Measurements from ENCODE around the gene COL26A1.
"Not testable (repeated sequence)": the region's sequence is repeated elsewhere in the genome, so short reads cannot be mapped to it uniquely, and the experiment has no call there.

Gene COL26A1

DNA sequence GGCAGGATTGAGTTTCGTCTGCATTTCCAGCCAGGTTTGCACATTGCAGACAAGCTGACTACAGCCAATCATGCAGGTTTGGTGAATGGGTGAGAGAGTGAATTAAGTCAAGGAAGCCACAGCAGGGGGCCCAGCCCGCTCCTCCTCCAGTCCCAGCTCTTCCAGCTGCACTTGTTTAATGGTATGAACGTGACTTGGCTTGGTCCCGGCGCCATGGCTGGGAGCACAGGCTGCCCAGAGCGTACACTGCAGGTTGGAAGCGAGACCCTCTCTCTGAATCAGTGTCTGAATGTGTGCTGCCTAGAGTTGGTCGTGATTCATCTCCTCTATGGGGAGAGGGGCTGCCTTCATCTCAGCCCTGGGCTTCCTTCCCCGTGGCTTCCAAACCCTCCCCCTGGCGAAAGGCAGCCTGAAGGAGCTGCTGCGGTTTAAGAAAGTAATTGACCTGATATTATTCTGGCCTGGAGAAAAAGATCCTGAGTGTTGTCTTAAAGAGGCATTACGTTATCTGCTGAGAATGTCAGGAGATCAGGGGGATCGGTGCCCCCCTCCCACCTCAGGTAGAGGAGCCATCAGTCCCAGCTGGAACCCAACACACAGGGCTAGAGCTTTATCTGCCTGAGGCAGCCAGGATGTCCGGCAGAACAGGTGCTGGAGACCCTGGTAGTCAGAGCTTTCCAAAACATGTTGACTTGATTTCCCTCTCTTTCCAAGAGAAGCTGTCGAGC lies 132.1 kb downstream of the COL26A1 start:
- Histone ChIP-seq H3K4me3 (ENCODE audit: low read depth, low read length) (no peak overlapping the region), H3K27me3 (ENCODE audit: insufficient read depth, low read depth, severe bottlenecking) (no peaks in the 10 kb centered on the region), H3K27ac (no peak overlapping the region), H3K9me3 (ENCODE audit: severe bottlenecking) (no peaks in the 10 kb centered on the region), H3K36me3 (no peaks in the 10 kb centered on the region)
- no peak for DNase-seq
- TF ChIP-seq, protein P1, sequence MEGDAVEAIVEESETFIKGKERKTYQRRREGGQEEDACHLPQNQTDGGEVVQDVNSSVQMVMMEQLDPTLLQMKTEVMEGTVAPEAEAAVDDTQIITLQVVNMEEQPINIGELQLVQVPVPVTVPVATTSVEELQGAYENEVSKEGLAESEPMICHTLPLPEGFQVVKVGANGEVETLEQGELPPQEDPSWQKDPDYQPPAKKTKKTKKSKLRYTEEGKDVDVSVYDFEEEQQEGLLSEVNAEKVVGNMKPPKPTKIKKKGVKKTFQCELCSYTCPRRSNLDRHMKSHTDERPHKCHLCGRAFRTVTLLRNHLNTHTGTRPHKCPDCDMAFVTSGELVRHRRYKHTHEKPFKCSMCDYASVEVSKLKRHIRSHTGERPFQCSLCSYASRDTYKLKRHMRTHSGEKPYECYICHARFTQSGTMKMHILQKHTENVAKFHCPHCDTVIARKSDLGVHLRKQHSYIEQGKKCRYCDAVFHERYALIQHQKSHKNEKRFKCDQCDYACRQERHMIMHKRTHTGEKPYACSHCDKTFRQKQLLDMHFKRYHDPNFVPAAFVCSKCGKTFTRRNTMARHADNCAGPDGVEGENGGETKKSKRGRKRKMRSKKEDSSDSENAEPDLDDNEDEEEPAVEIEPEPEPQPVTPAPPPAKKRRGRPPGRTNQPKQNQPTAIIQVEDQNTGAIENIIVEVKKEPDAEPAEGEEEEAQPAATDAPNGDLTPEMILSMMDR (IDR thresholded peaks at IDR 0.05; ENCODE audit: low read depth, low read length), result no peak

DNA sequence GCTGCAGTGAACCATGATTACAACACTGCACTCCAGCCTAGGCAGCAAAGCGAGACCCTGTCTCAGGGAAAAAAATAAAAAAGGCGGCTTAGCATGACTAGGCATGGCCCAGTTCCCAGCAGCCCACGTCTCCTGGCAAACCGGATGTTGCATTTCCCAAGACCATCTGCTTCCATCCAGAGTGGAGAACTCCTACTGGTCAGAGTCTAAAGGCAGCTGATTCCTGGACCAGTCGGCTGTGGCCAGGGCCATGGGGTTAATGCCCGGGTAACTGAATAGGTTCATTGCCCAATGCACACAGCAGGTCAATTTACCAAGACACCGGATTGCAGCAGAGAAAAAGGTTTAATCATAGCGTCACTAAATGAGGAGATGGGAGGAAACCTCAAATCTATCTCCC lies 133.3 kb downstream of the COL26A1 start:
- Histone ChIP-seq H3K4me3 (ENCODE audit: low read depth, low read length) (no peak overlapping the region), H3K27me3 (ENCODE audit: insufficient read depth, low read depth, severe bottlenecking) (no peaks in the 10 kb centered on the region), H3K27ac (no peak overlapping the region), H3K9me3 (ENCODE audit: severe bottlenecking) (no peaks in the 10 kb centered on the region), H3K36me3 (no peaks in the 10 kb centered on the region)
- TF ChIP-seq, protein P1 (IDR thresholded peaks at IDR 0.05; ENCODE audit: low read depth, low read length), result no peak
- no peak for DNase-seq

DNA sequence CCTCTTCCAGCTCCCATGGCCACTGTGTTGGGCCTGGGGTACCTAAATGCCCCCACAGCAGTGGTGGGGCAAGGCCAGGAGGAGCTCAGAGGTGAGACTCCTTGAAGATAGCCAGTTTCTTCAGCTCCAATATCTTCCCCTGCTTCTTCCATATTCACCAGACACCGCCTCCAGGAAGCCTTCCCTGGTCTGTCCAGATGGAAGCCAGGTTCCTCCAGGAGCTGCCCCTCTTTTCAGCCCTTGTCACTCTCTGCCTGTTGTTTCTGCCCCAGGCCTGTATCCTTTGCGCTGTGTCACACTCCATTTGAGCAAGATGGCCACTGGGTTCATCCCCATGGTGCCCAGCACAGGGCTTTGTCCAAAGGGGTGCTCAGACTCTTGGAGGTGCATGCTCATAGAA lies 138.7 kb downstream of the COL26A1 start:
- TF ChIP-seq, protein P1 (IDR thresholded peaks at IDR 0.05; ENCODE audit: low read depth, low read length), result no peak
- no peak overlapping the region for H3K27ac ChIP-seq
- H3K9me3 ChIP-seq (ENCODE audit: severe bottlenecking), result no peaks in the 10 kb centered on the region
- H3K27me3 ChIP-seq (ENCODE audit: insufficient read depth, low read depth, severe bottlenecking), result no peaks in the 10 kb centered on the region
- H3K36me3 ChIP-seq, result no peaks in the 10 kb centered on the region
- DNase-seq, result no peak
- no peak overlapping the region for H3K4me3 ChIP-seq (ENCODE audit: low read depth, low read length)

DNA sequence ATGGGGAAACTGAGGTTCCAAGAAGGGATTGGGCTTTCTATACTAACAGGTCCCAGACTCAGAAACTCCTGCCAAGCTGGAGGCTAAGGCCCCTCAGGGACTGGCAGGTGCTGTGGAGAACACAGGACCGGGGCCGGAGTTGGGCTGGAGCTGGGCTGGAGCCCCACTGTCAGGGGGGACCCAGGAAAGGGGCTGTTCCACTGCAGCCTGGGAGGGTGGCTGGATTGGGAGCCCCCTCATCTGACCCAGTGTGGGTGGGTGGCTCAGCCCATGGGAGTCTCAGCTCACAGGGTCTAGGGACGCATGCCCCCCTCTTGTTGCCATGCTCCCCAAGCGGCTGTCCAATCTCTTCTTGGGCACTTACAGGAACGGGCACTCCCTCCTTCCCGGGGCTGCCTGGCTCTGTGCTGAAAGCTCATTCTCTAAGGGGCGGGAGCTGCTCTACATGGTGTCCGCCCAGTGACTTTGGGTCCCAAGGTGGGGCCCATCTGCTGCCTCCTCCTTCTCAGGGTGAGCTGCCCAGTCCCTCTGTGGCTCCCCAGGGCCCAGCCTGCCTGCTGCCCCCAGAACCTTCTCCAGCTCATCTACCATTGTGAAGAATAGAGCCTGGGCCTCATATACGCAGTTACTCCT lies 139.9 kb downstream of the COL26A1 start:
- no peak for DNase-seq
- Histone ChIP-seq H3K4me3 (ENCODE audit: low read depth, low read length) (no peak overlapping the region), H3K27me3 (ENCODE audit: insufficient read depth, low read depth, severe bottlenecking) (no peaks in the 10 kb centered on the region), H3K9me3 (ENCODE audit: severe bottlenecking) (no peaks in the 10 kb centered on the region), H3K27ac (no peak overlapping the region), H3K36me3 (no peaks in the 10 kb centered on the region)
- TF ChIP-seq, protein P1 (IDR thresholded peaks at IDR 0.05; ENCODE audit: low read depth, low read length), result no peak

DNA sequence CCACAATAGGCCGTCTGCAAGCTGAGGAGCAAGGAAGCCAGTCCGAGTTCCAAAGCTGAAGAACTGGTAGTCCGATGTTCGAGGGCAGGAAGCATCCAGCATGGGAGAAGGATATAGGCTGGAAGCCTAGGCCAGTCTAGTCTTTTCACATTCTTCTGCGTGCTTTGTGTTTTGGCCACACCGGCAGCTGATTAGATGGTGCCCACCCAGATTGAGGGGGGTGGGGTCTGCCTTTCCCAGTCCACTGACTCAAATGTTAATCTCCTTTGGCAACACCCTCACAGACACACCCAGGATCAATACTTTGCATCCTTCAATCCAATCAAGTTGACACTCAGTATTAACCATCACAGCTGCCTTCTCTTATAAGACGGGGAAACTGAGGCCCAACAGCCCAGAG lies 142.8 kb downstream of the COL26A1 start:
- not testable (repeated sequence) for DNase-seq; H3K27ac ChIP-seq; H3K4me3 ChIP-seq (ENCODE audit: low read depth, low read length); H3K36me3 ChIP-seq; H3K27me3 ChIP-seq (ENCODE audit: insufficient read depth, low read depth, severe bottlenecking); H3K9me3 ChIP-seq (ENCODE audit: severe bottlenecking)

DNA sequence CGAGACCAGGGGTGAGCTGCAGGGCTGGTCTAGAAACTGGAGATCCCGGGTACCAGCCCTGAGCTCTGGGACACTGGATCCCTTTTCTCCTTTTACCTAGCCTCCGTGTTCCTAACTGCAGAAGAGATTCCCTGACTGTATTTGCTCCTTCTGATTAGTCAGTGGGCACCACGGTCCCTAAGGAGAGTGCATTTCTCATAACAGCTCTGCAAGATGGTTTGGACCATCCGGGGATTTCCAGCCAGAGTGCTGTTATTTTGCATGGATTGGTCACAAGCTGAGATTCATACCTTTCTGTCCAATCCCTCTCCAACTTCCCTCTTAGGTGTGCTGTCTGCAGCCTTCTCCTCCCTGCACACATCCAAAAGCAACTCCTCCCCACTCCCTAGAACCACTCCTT lies 143.9 kb downstream of the COL26A1 start:
- H3K27ac ChIP-seq, result no peak overlapping the region
- no peaks in the 10 kb centered on the region for H3K27me3 ChIP-seq (ENCODE audit: insufficient read depth, low read depth, severe bottlenecking)
- H3K9me3 ChIP-seq (ENCODE audit: severe bottlenecking), result no peaks in the 10 kb centered on the region
- H3K36me3 ChIP-seq, result no peaks in the 10 kb centered on the region
- DNase-seq, result no peak
- no peak overlapping the region for H3K4me3 ChIP-seq (ENCODE audit: low read depth, low read length)
- TF ChIP-seq, protein P1 (IDR thresholded peaks at IDR 0.05; ENCODE audit: low read depth, low read length), result no peak

Data from WERI-Rb-1 (cell line).